Uterus (tissue), 4 donors: ENCODE measurements around the gene RUNDC3A. TPM values are rescaled to one million over a fixed set of nuclear protein-coding genes. Genes with fewer than 3 reads are reported as not detected.

Experiments used
- DNase-seq, 2 donors: peaks; one replicate each; pipeline ENCODE4 v3.0.0-alpha.2; 2019 to 2020
- H3K27ac ChIP-seq, 2 donors: fragments of 200-600 bp; sonication (generic); 1 replicate in 1 of 2; 2 replicates in 1 of 2; pipeline ENCODE4 v1.5.1; 2016 to 2018
- H3K27me3 ChIP-seq, 2 donors: fragments of 200-600 bp; sonication (generic); one replicate each; pipeline ENCODE4 v1.5.1; 2018 to 2019; ENCODE audit warnings: control low read depth in 1 of 2
- H3K36me3 ChIP-seq, 2 donors: fragments of 200-600 bp; sonication (generic); one replicate each; pipeline ENCODE4 v1.5.1; 2019; ENCODE audit warnings: control low read depth in 1 of 2
- H3K4me1 ChIP-seq, 2 donors: fragments of 200-600 bp; sonication (generic); one replicate each; pipeline ENCODE4 v1.5.1; 2018 to 2019; ENCODE audit warnings: control low read depth in 1 of 2
- H3K4me3 ChIP-seq, 2 donors: fragments of 200-600 bp; sonication (generic); 1 replicate in 1 of 2; 2 replicates in 1 of 2; pipeline ENCODE4 v1.5.1; 2018 to 2019; ENCODE audit warnings: mild to moderate bottlenecking in 1 of 2
- H3K9me3 ChIP-seq, 2 donors: fragments of 200-600 bp; sonication (generic); one replicate each; pipeline ENCODE4 v1.5.1; 2019; ENCODE audit warnings: control low read depth in 1 of 2
- POLR2A ChIP-seq, 2 donors: fragments of 450-650 bp; IDR thresholded peaks; one replicate each; pipeline ENCODE4 v1.6.1; 2016; ENCODE audit warnings: antibody characterized with exemption in 2 of 2, mild to moderate bottlenecking in 1 of 2, moderate library complexity in 1 of 2
- intact Hi-C: fragments of 100-400 bp; cut with DNase I; formaldehyde crosslinking; loops from one replicate; pipeline ENCODE4 v1.15.1; 2023; ENCODE audit warnings: low total_unique reads
- total RNA-seq, 4 donors: library from RNA; depleted of rRNA in 3 of 4; stranded (reverse); fragments of >200 nt in 3 of 4; gene quantifications; one replicate each; pipeline versions ENCODE4 v1.1.0 to v1.2.4, GENCODE V29; 2014 to 2023
- TF ChIP-seq, protein P1 (sequence below), 4 experiments: fragments of 200-600 bp in 2 of 4; fragments of 450-650 bp in 2 of 4; sonication (generic) in 2 of 4; IDR thresholded peaks; one replicate each; pipeline ENCODE4 v1.5.1; 2016 to 2019; ENCODE audit warnings: antibody characterized with exemption in 4 of 4, mild to moderate bottlenecking in 2 of 4, moderate library complexity in 1 of 4
- donor health status: DM: yes; HTN: yes; CAD: no.

Gene RUNDC3A
- total RNA-seq, 4 donors from 2014 or later, result 0.69 TPM; not detected in 3

DNA sequence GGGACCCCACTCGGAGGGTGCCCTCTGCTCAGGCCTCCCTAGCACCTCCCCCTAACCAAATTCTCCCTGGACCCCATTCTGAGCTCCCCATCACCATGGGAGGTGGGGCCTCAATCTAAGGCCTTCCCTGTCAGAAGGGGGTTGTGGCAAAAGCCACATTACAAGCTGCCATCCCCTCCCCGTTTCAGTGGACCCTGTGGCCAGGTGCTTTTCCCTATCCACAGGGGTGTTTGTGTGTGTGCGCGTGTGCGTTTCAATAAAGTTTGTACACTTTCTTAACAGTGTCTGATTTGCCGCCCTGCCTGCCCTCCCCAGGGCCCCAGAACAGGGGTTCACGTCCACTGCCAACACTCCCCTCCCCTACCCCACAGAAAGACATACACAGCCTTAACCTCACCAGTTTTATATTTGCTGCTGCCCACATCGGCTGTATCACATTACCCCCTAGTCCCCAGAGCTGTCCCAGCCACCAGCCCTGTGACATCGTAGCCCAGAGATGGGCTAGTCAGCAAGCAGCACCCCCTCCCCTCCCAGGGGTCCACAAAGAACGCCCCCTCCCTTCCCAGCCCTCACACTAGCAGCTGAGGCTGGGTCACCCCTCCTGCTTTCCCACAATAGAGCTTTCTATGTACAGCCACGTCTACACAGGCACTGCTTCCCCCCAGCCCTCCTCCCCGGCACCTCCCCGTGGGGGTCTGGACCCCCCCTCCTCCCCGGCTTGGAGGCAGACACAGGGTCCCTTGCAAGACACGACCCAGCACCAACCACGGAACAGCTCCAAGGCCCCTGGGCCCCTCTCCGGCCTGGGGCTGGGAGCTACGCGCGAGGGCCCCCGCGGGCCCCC is 44.6 kb downstream of the RUNDC3A start:
- intact Hi-C loops, result no loop called here
- no peak for DNase-seq
- H3K4me1 ChIP-seq, result no peaks in the 10 kb centered on the region
- TF ChIP-seq, protein P1, sequence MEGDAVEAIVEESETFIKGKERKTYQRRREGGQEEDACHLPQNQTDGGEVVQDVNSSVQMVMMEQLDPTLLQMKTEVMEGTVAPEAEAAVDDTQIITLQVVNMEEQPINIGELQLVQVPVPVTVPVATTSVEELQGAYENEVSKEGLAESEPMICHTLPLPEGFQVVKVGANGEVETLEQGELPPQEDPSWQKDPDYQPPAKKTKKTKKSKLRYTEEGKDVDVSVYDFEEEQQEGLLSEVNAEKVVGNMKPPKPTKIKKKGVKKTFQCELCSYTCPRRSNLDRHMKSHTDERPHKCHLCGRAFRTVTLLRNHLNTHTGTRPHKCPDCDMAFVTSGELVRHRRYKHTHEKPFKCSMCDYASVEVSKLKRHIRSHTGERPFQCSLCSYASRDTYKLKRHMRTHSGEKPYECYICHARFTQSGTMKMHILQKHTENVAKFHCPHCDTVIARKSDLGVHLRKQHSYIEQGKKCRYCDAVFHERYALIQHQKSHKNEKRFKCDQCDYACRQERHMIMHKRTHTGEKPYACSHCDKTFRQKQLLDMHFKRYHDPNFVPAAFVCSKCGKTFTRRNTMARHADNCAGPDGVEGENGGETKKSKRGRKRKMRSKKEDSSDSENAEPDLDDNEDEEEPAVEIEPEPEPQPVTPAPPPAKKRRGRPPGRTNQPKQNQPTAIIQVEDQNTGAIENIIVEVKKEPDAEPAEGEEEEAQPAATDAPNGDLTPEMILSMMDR (IDR thresholded peaks at IDR 0.05), result no peak
- TF ChIP-seq POLR2A (IDR thresholded peaks at IDR 0.05), result no peak
- H3K36me3 ChIP-seq, result no peaks in the 10 kb centered on the region
- peak overlapping the region; percentile 60 to 77 for H3K27ac ChIP-seq
- no peaks in the 10 kb centered on the region for H3K9me3 ChIP-seq
- H3K27me3 ChIP-seq, result no peaks in the 10 kb centered on the region
- H3K4me3 ChIP-seq, result peak overlapping the region in 1 of 2 donors; percentile 45

DNA sequence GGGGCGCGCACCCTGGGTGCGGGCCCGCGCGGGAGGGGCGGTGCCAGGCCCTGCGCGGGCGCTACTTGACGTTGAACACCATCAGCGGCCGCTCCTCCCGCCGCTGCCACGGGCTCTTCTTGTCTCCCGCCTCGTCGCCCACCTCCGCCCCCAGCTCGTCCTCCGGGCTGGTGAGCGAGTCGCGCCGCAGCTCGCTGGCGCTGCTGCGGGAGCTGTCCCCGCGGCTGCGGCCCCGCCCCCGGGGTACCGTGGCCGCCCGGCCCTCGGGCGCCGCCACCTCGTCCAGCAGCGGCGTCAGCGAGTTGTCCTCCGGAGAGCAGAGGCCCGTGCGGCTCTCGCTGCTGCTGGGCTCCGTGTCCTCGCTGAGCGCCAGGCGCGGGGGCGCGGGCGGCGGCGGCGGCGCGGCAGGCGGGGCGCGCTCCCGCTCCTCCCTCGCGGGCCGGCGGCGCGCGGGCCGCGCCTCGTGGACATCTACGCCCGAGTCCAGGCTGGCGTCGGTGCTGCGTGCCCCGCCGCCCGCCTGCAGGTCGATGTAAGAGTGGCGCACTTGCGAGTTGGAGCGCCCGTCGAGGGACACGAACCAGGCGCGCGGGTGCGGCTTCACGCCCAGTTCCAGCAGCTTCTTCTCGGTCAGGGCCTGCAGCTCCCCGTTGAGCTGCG is 45.4 kb downstream of the RUNDC3A start:
- DNase-seq, result peak in 1 of 2 donors; percentile 54
- Histone ChIP-seq H3K9me3 (no peaks in the 10 kb centered on the region), H3K4me1 (no peaks in the 10 kb centered on the region), H3K4me3 (peak overlapping the region in 1 of 2 donors; percentile 45), H3K27me3 (no peaks in the 10 kb centered on the region), H3K27ac (peak overlapping the region; percentile 60 to 77), H3K36me3 (no peaks in the 10 kb centered on the region)
- no peak for TF ChIP-seq POLR2A (IDR thresholded peaks at IDR 0.05)
- TF ChIP-seq, protein P1 (IDR thresholded peaks at IDR 0.05), result no peak
- intact Hi-C loops, result no loop called here

DNA sequence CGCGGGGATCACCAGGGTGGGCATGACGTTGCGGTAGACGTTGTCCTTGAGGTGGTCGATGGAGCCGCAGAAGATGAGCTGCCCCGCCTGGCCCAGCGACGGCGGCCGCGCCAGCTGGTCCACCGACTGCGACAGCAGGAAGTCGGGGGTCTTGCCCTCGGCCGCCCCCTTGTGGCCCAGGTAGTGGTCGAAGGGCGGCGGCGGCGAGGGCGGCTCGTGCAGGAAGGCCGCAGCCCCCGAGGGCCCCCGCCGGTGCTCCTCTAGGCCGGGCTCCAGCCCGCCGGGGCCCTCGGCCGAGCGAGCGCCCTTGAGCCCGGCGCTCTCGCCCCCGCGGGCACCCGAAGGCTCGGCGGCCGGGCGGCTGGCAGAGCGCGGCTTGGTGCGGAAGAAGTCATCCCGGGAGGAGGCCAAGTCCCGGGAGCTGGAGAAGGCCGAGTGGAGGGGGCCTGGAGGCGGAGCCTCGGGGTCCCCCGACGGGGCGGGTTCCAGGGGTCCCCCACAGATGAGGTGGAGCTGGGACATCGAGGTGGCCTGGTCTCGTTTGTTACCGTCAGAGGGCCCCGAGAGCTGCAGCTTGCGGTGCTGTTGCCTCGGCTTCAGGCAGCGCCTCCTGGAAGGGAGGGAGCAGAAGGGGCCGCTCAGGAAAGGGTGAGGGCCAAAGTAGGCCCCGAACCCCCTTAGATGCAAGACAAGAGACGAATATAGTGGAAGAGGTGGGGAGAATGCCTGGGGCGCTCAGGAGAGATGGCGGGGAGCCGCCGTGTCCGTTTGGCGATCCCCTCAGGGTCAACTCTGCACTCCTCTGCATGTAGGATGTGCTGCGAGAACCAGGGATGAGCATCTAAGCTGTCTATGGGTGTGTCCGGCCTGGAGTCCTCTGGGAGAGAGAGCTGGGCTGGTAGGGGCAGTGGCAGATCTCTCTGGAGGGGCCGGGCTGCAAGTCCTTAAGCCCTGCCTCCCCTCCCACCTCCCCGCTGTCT is 46.5 kb downstream of the RUNDC3A start:
- H3K27ac ChIP-seq, result no peak overlapping the region
- H3K4me1 ChIP-seq, result no peaks in the 10 kb centered on the region
- intact Hi-C loops, result no loop called here
- no peaks in the 10 kb centered on the region for H3K27me3 ChIP-seq
- peak in 1 of 2 donors; percentile 27 for DNase-seq
- no peak overlapping the region for H3K4me3 ChIP-seq
- H3K36me3 ChIP-seq, result no peaks in the 10 kb centered on the region
- H3K9me3 ChIP-seq, result no peaks in the 10 kb centered on the region
- TF ChIP-seq POLR2A (IDR thresholded peaks at IDR 0.05), result no peak
- TF ChIP-seq, protein P1 (IDR thresholded peaks at IDR 0.05), result peak in 2 of 4 experiments; percentile 16 to 31

DNA sequence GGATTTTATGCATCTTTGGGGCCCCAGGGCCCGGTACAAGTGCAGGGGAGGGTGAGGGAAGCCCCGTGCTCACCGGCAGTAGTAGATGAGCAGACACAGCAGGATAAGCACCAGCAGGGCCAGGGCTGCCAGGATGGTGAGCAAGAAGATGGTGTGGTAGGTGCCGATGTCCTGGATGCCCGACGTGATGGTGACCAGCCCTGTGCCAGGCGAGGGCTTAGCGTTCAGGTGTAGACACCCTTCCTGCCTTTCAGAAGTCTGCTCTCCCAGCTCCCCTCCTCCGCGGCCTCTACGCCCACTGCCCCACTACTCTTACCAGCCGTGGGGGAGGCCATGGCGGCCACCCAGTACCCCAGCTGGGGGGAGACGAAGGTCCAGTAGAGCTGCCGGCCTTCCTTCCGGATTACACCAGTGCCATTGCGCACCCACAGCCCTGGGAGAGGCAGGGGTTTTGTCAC is 47.3 kb downstream of the RUNDC3A start:
- DNase-seq, result no peak
- Histone ChIP-seq H3K4me1 (no peaks in the 10 kb centered on the region), H3K27ac (no peak overlapping the region), H3K36me3 (no peaks in the 10 kb centered on the region), H3K27me3 (no peaks in the 10 kb centered on the region), H3K9me3 (no peaks in the 10 kb centered on the region), H3K4me3 (no peak overlapping the region)
- intact Hi-C loops, result no loop called here
- no peak for TF ChIP-seq POLR2A (IDR thresholded peaks at IDR 0.05)

DNA sequence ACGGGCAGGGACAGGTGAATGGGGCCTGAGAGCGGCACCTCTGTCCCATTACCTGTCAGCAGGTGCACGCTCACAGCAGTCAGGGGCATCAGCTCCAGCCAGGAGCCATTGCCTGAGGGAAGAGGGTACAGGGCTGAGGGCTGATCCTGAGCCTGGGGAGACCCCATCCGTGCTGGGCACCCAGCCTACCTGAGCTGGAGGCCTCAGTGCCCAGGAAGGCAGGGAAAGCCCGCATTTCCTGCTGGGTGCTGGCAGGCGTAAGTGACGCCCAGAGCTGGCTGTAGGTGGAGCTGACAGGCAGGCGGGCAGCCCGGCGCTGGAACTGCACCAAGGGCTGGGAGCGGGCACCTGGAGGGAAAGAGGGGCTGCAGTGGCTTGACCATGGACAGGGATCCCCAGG is 47.8 kb downstream of the RUNDC3A start:
- no peak for DNase-seq
- Histone ChIP-seq H3K9me3 (no peaks in the 10 kb centered on the region), H3K36me3 (no peaks in the 10 kb centered on the region), H3K27ac (no peak overlapping the region), H3K4me1 (peaks cover 0 to 4% of the 10 kb centered on the region in 2 donors), H3K27me3 (no peaks in the 10 kb centered on the region), H3K4me3 (no peak overlapping the region)
- TF ChIP-seq POLR2A (IDR thresholded peaks at IDR 0.05), result no peak
- TF ChIP-seq, protein P1 (IDR thresholded peaks at IDR 0.05), result no peak
- intact Hi-C loops, result no loop called here
